Sigmoid colon (tissue), 3 donors: ENCODE data around the gene RBBP7.

ENCODE experiments used
- CTCF ChIP-seq, 4 experiments: fragments of 450-650 bp in 3 of 4; fragments of 200-600 bp in 1 of 4; IDR thresholded peaks; one replicate each; pipeline ENCODE4 v1.5.1; 2016 to 2019; ENCODE audit warnings: antibody characterized with exemption in 4 of 4, mild to moderate bottlenecking in 3 of 4, moderate library complexity in 2 of 4
- POLR2A ChIP-seq, 2 donors: fragments of 450-650 bp; IDR thresholded peaks; one replicate each; pipeline ENCODE4 v1.6.1; 2016; ENCODE audit warnings: antibody characterized with exemption in 2 of 2, mild to moderate bottlenecking in 2 of 2, moderate library complexity in 2 of 2

DNA sequence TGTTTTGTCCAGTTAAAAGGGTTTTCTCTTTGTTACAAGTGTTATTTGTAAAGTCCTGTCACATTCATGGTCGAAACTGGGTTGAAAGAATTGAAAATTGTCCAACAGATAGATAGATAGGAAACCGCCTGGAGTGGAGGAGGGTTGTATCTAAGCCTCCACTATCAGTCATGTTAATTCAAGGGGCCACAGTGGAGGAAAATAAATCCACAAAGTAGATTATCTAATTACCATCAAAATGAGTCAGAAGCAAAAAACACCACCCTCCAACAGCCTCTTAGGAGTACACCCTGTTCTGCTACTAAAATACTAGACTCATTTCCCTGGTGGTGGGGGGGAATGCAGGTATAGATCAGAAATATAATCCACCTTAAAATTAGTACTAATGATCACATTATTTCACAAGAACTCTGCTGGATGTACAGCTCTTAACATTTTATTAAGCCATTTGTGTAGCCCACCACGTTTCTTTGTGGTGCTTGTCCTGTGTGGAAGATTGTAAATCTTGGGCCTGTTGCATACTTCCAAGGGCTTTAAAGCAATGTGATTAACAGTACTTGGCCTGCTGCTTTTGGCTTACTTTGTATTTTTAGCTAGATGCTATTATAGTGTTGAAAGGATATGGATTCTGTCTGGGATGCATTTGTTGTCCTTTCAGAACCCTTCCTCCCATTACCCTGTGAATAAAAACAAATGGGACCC, 26.8 kb downstream of the RBBP7 start:
- TF ChIP-seq POLR2A (IDR thresholded peaks at IDR 0.05) (no peak), CTCF (IDR thresholded peaks at IDR 0.05) (no peak)
